NCI-H2196 treated with DMSO at 0.1 percent for 48 hours (cell line): ENCODE data around the gene FHIT.

Source experiments
- DNase-seq: peaks from one replicate; lab custom pipeline; 2025; ENCODE audit not compliant: unreplicated experiment; lab: John Stamatoyannopoulos, UW

Gene FHIT

GRCh38 chr3:60198179-60198720, 1053.0 kb downstream of the FHIT start:
- no peak for DNase-seq

GRCh38 chr3:60192297-60193114, 1058.7 kb downstream of the FHIT start:
- no peak for DNase-seq

GRCh38 chr3:60190073-60190472, 1061.2 kb downstream of the FHIT start:
- no peak for DNase-seq

- no peak for DNase-seq
Observed at GRCh38 chr3:60189304-60189703, 1061.9 kb downstream of the FHIT start.

GRCh38 chr3:60188803-60189202, 1062.4 kb downstream of the FHIT start:
- DNase-seq, result no peak

- no peak for DNase-seq
Observed at GRCh38 chr3:60187343-60187742, 1063.9 kb downstream of the FHIT start.

GRCh38 chr3:60186359-60186758, 1064.9 kb downstream of the FHIT start:
- DNase-seq, result no peak

- DNase-seq, result no peak
Observed at GRCh38 chr3:60185161-60185560, 1066.1 kb downstream of the FHIT start.

- no peak for DNase-seq
Observed at GRCh38 chr3:60182697-60183096, 1068.6 kb downstream of the FHIT start.

GRCh38 chr3:60178931-60179653, 1072.2 kb downstream of the FHIT start:
- DNase-seq, result no peak

- DNase-seq, result no peak
Observed at GRCh38 chr3:60177726-60178125, 1073.5 kb downstream of the FHIT start.

- DNase-seq, result no peak
Observed at GRCh38 chr3:60176614-60177013, 1074.6 kb downstream of the FHIT start.

- DNase-seq, result no peak
Observed at GRCh38 chr3:60175680-60176079, 1075.6 kb downstream of the FHIT start.

GRCh38 chr3:60169755-60170154, 1081.5 kb downstream of the FHIT start:
- DNase-seq, result no peak

GRCh38 chr3:60167186-60167585, 1084.1 kb downstream of the FHIT start:
- DNase-seq, result no peak

GRCh38 chr3:60160822-60161748, 1090.2 kb downstream of the FHIT start:
- no peak for DNase-seq

- no peak for DNase-seq
Observed at GRCh38 chr3:60160111-60160821, 1091.0 kb downstream of the FHIT start.

GRCh38 chr3:60158035-60158434, 1093.2 kb downstream of the FHIT start:
- no peak for DNase-seq

GRCh38 chr3:60154011-60154410, 1097.2 kb downstream of the FHIT start:
- no peak for DNase-seq

GRCh38 chr3:60153221-60153999, 1097.8 kb downstream of the FHIT start:
- DNase-seq, result no peak
